NCI-H526 treated with DMSO at 0.1 percent for 48 hours (cell line): ENCODE results near the gene MOV10L1.
"Not testable (repeated sequence)": the region's sequence is repeated elsewhere in the genome, so short reads cannot be mapped to it uniquely, and the experiment has no call there.

Experiments
- DNase-seq: peaks from one replicate; lab custom pipeline; 2025; lab: John Stamatoyannopoulos, UW

MOV10L1 gene

GRCh38 chr22:50160947-50161346 lies 71.1 kb downstream of the MOV10L1 start:
- no peak for DNase-seq

DNA sequence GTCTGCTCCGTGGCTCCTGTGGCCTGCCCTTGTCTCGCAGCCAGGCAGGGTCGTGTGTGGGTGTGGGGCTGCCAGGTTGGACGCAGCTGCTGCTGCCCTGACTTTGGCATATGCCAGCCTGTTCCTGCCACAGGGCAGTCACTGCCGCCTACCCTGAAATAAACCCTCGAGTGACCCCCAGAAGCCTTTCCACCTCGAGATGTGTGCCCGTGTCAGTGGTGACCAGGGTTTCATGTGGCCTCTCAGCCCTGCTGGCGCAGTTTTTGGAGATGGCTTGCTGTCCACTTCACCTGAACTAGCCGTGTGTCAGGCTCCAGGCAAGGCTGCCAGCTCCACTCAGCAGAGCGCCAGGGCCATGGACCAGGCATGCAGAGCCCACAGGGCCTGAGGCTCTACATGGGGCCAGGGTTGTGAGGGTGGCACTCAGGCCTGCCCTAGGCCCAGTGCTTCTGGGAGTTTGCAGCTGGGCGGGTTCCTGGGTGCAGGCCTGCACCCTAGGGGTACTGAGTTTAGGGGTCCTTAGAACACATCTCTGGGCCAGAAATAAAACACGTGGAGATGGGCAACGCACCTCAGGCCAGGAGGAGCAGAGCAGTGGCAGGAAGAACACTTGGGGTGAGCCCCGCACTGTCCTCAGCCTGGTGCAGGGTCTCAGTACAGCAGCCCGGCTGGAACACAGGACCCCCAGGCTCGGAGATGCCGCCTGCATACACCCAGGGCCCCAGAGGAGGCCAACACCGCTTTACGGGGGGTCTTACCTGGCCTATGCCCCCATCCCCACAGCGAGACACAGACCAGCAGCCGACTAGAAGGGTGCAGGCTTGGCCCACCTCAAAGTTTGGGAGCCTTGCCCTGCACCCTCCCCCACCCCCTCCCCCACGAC lies 71.9 kb downstream of the MOV10L1 start:
- no peak for DNase-seq

GRCh38 chr22:50162391-50162956 lies 72.7 kb downstream of the MOV10L1 start:
- DNase-seq, result no peak

DNA sequence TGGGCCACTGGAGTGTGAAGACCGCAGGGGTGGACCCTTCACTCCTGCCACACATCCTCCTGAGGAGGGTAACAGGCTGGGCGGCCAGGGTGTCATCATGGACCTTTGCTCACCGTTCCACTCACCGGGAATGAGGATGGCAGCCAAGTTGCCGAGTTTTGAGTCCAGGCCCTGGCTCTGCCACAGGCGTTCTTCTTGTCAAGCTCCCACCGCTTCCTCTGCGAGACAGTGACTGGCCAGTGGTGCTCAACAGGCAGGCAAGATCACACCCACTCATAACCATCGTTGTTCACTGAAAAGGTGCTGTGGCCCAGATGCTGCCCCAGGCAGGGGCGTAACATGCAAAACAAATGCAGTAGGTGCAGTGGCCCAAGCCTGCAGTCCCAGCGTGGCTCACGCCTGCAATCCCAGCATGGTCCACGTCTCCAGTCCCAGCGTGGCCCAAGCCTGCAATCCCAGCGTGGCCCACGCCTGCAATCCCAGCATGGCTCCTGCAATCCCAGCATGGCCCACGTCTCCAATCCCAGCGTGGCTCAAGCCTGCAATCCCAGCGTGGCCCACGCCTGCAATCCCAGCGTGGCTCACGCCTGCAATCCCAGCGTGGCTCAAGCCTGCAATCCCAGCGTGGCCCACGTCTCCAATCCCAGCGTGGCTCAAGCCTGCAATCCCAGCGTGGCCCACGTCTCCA lies 75.8 kb downstream of the MOV10L1 start:
- DNase-seq, result no peak

DNA sequence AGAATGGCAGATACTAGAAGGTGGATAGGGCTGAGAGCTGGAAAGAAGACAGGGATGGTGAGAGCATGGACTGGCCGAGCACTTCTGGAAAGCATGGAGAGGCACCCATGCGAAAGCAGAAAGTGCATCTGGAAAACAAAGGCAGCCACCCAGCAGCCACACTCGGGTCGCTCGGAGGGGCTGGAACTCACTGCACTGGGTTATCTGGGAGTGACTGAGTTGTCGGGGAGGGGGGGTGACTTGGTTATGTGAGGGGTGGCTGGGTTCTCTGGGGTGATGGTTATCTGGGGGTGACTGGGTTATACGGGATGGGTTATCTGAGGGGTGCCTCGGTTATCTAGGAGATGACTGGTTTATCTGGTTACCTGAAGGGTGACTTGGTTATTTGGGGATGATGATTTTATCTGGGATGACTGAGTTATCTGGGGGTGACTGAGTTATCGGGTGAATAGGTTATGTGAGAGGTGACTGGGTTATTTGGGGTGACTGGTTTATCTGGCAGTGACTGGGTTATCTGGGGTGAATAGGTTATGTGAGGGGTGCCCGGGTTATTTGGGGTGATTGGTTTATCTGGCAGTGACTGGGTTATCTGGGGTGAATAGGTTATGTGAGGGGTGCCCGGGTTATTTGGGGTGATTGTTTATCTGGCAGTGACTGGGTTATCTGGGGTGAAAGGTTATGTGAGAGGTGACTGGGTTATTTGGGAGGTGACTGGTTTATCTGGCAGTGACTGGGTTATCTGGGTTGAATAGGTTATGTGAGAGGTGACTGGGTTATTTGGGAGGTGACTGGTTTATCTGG lies 78.1 kb downstream of the MOV10L1 start:
- no peak for DNase-seq

GRCh38 chr22:50168490-50169180 lies 78.8 kb downstream of the MOV10L1 start:
- not testable (repeated sequence) for DNase-seq

DNA sequence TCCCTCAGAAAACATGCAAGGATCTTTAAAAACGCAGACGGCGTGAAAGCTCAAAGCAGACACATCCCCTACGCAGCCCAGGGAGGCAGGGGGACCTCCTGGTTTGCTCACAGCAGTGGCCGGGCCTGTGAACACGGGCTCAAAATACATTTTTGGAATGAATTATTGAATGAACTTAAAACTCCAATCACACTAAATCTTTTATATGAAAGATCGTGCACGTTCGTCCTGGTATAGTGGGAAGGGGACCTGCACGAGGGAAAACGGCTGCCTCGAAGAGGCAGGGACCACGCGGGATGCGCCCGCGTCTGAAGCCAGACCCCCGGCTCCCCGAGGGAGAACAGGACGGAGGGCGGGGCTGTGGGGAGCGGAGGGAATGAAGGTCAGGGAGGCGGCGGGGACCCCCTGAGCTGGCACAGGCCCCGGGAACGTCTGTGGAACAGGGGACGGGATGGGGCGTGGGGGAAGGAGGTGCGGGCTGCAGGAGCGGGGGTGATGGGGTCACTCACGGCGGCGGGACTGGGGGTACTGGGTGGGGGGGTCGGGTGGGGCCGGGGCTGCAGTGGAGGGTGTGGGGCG lies 79.5 kb downstream of the MOV10L1 start:
- no peak for DNase-seq

DNA sequence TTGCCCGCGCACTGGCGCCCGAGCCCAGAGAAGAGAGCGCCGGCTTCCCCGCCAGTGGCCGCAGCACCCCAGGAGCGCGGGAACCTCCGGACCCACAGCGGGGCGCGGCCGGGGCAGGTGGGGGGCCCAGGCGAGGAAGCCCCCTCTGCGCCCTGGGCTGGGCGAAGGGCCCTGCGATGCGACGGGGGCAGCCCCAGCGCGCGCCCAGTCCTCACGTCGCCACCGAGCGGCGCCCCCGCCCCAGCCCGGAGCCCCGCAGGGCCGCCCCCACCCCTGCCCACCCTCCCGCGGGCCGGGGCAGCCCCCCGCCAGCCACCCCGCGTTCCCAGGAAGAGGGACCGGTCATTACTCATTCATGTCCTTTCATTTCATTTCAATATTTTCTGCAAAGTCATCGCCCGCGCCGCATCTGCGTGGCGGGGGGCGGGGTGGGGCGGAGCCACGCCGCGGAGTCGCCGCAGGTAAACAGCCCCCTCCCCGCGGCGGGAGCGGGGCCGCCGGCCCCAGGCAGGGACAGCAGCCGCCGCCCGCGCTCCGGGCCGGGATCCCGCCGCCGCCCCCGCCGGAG lies 80.1 kb downstream of the MOV10L1 start:
- DNase-seq, result no peak

GRCh38 chr22:50170453-50171318 lies 80.9 kb downstream of the MOV10L1 start, which contains the start of gene PANX2:
PANX2 (plus strand) TSS chr22:50170731; CDS start chr22:50170731, 0 bp downstream.
- no peak for DNase-seq

GRCh38 chr22:50171319-50171964 lies 81.6 kb downstream of the MOV10L1 start:
- DNase-seq, result no peak

DNA sequence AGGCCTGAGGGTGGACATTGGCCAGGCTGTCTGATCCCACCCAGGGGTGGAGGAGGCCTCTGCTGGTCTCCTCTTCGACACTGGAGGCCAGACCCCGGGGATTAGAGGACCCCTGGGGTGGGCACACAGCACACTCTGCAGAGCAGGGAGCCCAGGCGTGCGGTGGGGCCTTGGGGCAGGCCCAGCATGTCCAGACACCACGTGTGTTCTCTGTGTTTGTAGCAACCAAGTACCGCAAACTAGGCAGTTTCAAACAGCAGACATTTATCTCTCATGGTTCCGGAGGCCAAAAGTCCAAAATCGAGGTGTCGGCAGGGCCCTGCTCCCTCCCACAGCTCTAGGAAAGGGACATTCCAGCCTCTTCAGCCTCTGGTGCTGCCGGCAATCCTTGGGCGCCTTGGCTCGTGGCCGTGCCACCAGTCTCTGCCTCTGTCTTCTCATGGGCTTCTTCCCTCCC lies 82.2 kb downstream of the MOV10L1 start:
- no peak for DNase-seq

DNA sequence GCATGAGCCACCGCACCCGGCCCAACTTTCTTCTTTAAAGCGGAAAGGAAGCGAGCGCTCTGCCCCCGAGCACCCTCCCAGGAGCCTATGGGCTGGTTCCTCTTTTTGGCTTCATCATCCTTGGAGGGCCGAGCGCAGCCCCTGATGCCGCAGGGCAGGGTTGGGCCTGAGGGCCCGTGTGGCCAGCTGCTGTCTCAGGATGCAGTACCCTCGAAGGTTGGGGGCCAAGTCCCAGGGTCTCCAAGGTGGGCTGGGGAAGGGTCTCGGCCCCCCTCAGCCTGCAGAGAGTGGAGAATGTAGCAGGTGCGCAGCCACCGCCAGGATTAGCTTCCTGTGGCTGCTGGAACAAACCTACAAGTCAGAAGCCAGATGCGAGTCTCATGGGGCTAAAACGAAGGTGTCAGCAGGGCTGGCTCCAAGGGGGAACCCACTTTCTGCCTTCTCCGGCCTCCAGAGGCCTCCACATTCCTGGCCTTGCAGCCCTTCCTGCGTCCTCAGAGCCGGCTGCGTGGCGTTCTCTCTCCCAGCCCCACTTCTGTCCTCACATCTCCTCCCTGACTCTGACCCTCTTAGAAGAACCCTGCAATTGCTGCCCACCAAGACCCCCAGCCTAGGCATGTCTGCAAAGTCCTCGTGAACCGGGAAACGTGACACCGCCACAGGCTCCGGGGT lies 83.6 kb downstream of the MOV10L1 start:
- DNase-seq, result no peak

GRCh38 chr22:50173983-50174355 lies 84.2 kb downstream of the MOV10L1 start:
- no peak for DNase-seq

DNA sequence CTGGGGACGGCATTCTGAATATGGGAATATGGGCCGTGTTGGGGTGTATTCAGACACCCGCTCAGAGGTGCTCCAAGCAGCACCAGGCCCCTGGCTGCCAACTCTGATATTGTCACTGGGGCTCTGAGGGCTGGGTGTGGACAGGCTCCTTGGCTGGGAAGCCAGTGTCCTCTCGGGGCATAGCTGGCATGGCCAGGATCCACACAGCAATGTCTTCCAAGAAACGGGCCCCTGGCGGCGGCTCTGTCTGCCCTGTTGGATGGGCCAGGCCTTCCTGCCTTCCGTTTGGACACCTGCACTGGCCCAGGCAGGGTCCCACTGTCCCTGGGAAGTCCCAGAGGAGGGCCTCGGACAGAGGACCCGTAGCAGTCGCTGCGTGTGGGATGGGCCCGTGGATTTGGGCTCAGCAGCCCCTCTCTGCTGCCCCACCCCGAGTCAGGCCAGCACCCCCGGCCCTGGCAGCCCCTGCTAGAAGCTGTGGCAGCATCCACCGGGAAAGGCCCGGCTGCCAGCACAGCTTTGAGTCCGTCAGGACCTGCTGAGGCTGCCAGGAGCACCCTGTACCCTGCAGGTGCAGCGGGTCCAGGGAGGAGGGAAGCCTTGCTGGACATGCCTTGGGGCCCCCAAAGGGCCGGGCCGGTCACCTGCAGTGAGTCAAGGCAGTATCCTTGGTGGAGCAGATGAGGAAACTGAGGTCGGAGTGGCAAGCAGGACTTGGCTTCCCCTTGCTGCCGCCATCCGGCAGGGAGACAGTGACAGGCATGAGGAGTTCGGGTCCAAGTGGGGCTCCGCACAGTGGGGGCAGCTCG lies 84.8 kb downstream of the MOV10L1 start:
- no peak for DNase-seq

GRCh38 chr22:50175191-50175461 lies 85.3 kb downstream of the MOV10L1 start:
- DNase-seq, result no peak

DNA sequence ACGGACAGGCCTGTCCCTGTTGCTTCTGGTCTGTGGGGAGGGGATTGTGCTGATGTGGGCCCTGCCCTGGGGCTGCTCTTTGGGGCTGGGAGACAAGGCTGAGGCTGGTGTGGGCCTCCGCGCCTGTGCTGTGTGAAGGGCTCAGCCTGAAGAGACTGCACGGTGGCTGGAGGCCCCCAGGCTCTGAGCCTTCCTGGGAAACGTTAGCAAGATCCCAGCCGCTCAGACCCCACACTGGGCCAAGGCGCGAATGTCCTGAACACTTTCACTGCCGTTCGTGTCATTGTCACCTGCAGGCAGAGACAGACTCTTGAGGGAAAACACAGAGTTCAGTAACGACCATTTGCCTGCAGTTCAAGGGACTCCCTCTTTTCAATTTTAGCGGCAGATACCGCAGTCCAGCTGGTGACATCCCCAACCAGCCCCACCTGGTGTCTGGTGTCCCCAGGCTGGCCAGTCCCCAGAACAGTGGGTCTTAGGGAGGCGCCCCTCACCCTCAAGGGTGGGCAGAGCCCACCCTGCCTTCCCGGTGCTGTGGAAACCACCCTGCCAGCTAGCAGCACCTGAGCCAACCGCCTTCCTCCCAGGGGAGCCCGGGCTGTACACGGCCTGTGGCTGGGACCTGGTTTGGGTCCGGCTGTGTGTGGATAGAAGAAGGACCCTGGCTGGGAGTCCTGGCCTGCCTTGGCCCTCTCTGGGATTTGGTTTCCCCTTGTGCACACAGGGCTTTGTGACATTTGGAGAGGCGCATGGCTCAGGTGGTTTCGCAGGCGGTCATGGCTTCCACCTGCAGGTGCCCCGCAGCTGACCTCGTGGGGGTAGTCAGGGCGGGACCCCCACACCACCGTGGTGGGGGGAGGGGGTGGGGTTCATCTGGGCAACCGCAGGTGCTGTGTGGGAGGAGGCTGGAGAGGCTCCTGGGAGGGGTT lies 86.4 kb downstream of the MOV10L1 start:
- DNase-seq, result no peak
